ENCODE data around the gene ZNF878. TPM values are rescaled to one million over a fixed set of nuclear protein-coding genes. Genes with fewer than 3 reads are reported as not detected.

ZNF878 gene
- 1 to 10 TPM in 1 of 2 donors, under 1 TPM in 1; 0.26 to 4.0 TPM for total RNA-seq

GRCh38 chr19:12052497-12053169, at the start of gene ZNF878:
Gene ZNF878, minus strand, starts transcription at chr19:12052961. Its CDS starts 160 bp downstream, at chr19:12052801.
- intact Hi-C loops (cut with DNase I): no loop called here
- Histone ChIP-seq H3K9me3 (no peaks in the 10 kb centered on the region), H3K36me3 (replicated peaks in 1 of 2; ENCODE audit: insufficient read depth in 1 of 2, low read depth in 2 of 2) (no peaks in the 10 kb centered on the region), H3K27ac (peak within 1 kb of the TSS; percentile 44 to 84 (median 82)), H3K27me3 (no peaks in the 10 kb centered on the region), H3K4me1 (peaks cover 8% of the 10 kb centered on the region), H3K4me3 (peak within 1 kb of the TSS; percentile 27 to 47)
- TF ChIP-seq POLR2A (IDR thresholded peaks at IDR 0.05) (peak; percentile 87 to 98 (median 97)), CTCF (IDR thresholded peaks at IDR 0.05) (peak in 2 of 7 experiments; percentile 17 to 19)
- 0% methylated on average over 17 to 46 of the region's 46 CpGs for WGBS, 2 donors
- peak; percentile 98 for ATAC-seq
- peak; percentile 94 to 98 (median 96) for DNase-seq

- Histone ChIP-seq H3K27ac (no peak overlapping the region), H3K4me1 (no peaks in the 10 kb centered on the region), H3K27me3 (no peaks in the 10 kb centered on the region), H3K36me3 (replicated peaks in 1 of 2; ENCODE audit: insufficient read depth in 1 of 2, low read depth in 2 of 2) (no peaks in the 10 kb centered on the region), H3K9me3 (no peaks in the 10 kb centered on the region), H3K4me3 (no peak overlapping the region)
- no peak for DNase-seq
- intact Hi-C loops (cut with DNase I): no loop called here
- no peak for ATAC-seq
- no peak for TF ChIP-seq CTCF (IDR thresholded peaks at IDR 0.05)
- no peak for TF ChIP-seq POLR2A (IDR thresholded peaks at IDR 0.05)
- 94 to 98% methylated on average over 9 of the region's 9 CpGs for WGBS, 2 donors
Observed at GRCh38 chr19:12098040-12098439, 45.3 kb upstream of the ZNF878 start.

DNA sequence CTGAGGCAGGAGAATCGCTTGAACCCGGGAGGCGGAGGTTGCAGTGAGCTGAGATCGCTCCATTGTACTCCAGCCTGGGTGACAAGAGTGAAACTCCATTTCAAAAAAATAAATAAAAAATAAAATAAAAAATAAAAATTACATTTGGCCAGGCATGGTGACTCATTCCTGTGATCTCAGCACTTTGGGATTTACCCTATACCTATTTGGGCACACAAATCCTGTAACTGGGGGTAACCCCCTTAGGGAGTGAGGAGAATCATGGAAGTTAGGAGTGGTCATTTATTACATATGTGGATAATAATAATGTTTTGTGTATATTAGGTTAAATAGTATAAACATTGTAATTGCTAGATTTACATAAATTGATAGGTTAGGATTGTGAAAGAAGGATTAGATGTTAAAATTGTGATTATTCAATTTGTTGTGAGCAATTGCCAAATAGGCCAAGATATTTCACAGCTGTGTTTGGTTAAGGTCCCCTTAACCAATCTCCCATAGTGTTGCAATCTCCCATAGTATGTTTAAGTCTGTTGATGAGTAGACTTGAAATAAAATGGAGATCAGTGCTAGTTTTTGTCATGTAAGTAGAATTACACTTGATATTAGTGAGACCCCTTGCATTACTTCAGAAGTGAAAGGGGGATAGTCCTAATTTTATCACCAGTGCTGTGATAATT, 42.5 kb upstream of the ZNF878 start:
- ATAC-seq (no peak), DNase-seq (no peak)
- Histone ChIP-seq H3K4me1 (peaks cover 5% of the 10 kb centered on the region), H3K4me3 (no peak overlapping the region), H3K27me3 (no peaks in the 10 kb centered on the region), H3K36me3 (replicated peaks in 1 of 2; ENCODE audit: insufficient read depth in 1 of 2, low read depth in 2 of 2) (no peaks in the 10 kb centered on the region), H3K9me3 (no peaks in the 10 kb centered on the region), H3K27ac (no peak overlapping the region)
- no peak for TF ChIP-seq POLR2A (IDR thresholded peaks at IDR 0.05)
- no peak for TF ChIP-seq CTCF (IDR thresholded peaks at IDR 0.05)
- 96 to 99% methylated on average over 4 of the region's 4 CpGs for WGBS, 2 donors
- intact Hi-C loops (cut with DNase I): no loop called here

DNA sequence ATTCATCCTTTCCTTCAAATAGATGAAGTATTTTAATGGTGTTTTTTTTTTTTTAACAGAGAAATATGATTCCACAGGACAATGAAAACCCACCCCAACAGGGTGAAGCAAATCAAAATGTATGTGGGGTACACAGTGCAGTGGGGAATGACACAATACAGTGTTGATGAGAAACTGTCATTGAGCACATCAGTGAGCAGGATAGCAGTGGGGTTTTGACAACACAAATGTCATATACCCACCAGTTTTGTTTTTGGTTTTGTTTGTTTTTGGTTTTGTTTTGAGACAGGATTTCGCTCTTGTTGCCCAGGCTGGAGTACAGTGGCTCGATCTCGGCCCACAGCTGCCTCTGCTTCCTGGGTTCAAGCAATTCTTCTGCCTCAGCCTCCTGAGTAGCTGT, 41.0 kb upstream of the ZNF878 start:
- Histone ChIP-seq H3K27me3 (no peaks in the 10 kb centered on the region), H3K9me3 (no peaks in the 10 kb centered on the region), H3K36me3 (replicated peaks in 1 of 2; ENCODE audit: insufficient read depth in 1 of 2, low read depth in 2 of 2) (no peaks in the 10 kb centered on the region), H3K27ac (no peak overlapping the region), H3K4me1 (peaks cover 5% of the 10 kb centered on the region), H3K4me3 (no peak overlapping the region)
- WGBS, 2 donors: 98 to 100% methylated on average over 3 of the region's 3 CpGs
- ATAC-seq: no peak
- no peak for DNase-seq
- no peak for TF ChIP-seq CTCF (IDR thresholded peaks at IDR 0.05)
- no peak for TF ChIP-seq POLR2A (IDR thresholded peaks at IDR 0.05)
- intact Hi-C loops (cut with DNase I): no loop called here
